Stimulated activated CD4-positive, alpha-beta T cell treated with anti-CD3 and anti-CD28 coated beads, Interleukin-2, amount 100 ng/mL, for 4 hours (primary cell): ENCODE data around the gene GLOD4.

Experiments
- DNase-seq: peaks from one replicate; pipeline ENCODE4 v3.0.0-alpha.2; 2020; ENCODE audit warnings: low read depth

Gene GLOD4

GRCh38 chr17:740240-741017 is 41.7 kb downstream of the GLOD4 start:
- no peak for DNase-seq

- DNase-seq = no peak
Measured at GRCh38 chr17:737561-738113, 44.4 kb downstream of the GLOD4 start.

GRCh38 chr17:733743-734142 is 48.3 kb downstream of the GLOD4 start:
- no peak for DNase-seq

- no peak for DNase-seq
Measured at GRCh38 chr17:732902-733720, 49.0 kb downstream of the GLOD4 start.

GRCh38 chr17:732067-732901 is 49.8 kb downstream of the GLOD4 start, which contains the start of gene TLCD3A:
TLCD3A (plus strand) TSS chr17:732596; CDS start chr17:732648, 52 bp downstream.
- DNase-seq = no peak

- no peak for DNase-seq
Measured at GRCh38 chr17:731644-732066, 50.4 kb downstream of the GLOD4 start.

GRCh38 chr17:728911-729310 is 53.2 kb downstream of the GLOD4 start:
- no peak for DNase-seq

GRCh38 chr17:726271-726919 is 55.7 kb downstream of the GLOD4 start:
- DNase-seq = no peak

- no peak for DNase-seq
Measured at GRCh38 chr17:725746-726145, 56.3 kb downstream of the GLOD4 start.

GRCh38 chr17:725084-725483 is 57.0 kb downstream of the GLOD4 start:
- DNase-seq = no peak

- DNase-seq = no peak
Measured at GRCh38 chr17:721540-721937, 60.5 kb downstream of the GLOD4 start.

- no peak for DNase-seq
Measured at GRCh38 chr17:720706-721539, 61.2 kb downstream of the GLOD4 start.

- DNase-seq = no peak
Measured at GRCh38 chr17:718075-718474, 64.0 kb downstream of the GLOD4 start.
